Ishikawa (cell line): Measurements from ENCODE around the gene SETBP1.
A peak's percentile ranks its signal among the peaks of the same experiment; 100 is the strongest.

Experiments used
- CEBPB ChIP-seq: IDR thresholded peaks from 2 replicates; pipeline ENCODE4 v1.6.1; 2012
- CREB1 ChIP-seq: IDR thresholded peaks from 2 replicates; pipeline ENCODE4 v1.6.1; 2012; ENCODE audit warnings: low read depth
- EGR1 ChIP-seq: IDR thresholded peaks from 2 replicates; pipeline ENCODE4 v1.6.1; 2012
- EP300 ChIP-seq: IDR thresholded peaks from 2 replicates; pipeline ENCODE4 v1.6.1; 2012; ENCODE audit warnings: borderline replicate concordance
- FOXM1 ChIP-seq: IDR thresholded peaks from 2 replicates; pipeline ENCODE4 v1.6.1; 2012; ENCODE audit warnings: low read depth, borderline replicate concordance
- NFIC ChIP-seq: IDR thresholded peaks from 2 replicates; pipeline ENCODE4 v1.6.1; 2012
- RAD21 ChIP-seq: IDR thresholded peaks from 2 replicates; pipeline ENCODE4 v1.6.1; 2012; ENCODE audit warnings: low read depth
- REST ChIP-seq: IDR thresholded peaks from 2 replicates; pipeline ENCODE4 v1.6.1; 2012; ENCODE audit warnings: low read depth, mild to moderate bottlenecking
- TAF1 ChIP-seq: IDR thresholded peaks from 2 replicates; pipeline ENCODE4 v1.6.1; 2012; ENCODE audit warnings: low read depth, mild to moderate bottlenecking
- TCF12 ChIP-seq: IDR thresholded peaks from 2 replicates; pipeline ENCODE4 v1.6.1; 2012; ENCODE audit warnings: low read depth
- TEAD4 ChIP-seq: IDR thresholded peaks from 2 replicates; pipeline ENCODE4 v1.6.1; 2012
- USF1 ChIP-seq: IDR thresholded peaks from 2 replicates; pipeline ENCODE4 v1.6.1; 2012
- YY1 ChIP-seq: IDR thresholded peaks from 2 replicates; pipeline ENCODE4 v1.6.1; 2012; ENCODE audit warnings: low read depth
- ZBTB7A ChIP-seq: IDR thresholded peaks from 2 replicates; pipeline ENCODE4 v1.6.1; 2012; ENCODE audit warnings: low read depth
- TF ChIP-seq, protein P1 (sequence below): IDR thresholded peaks from 2 replicates; pipeline ENCODE4 v1.6.1; 2012

Gene SETBP1

DNA sequence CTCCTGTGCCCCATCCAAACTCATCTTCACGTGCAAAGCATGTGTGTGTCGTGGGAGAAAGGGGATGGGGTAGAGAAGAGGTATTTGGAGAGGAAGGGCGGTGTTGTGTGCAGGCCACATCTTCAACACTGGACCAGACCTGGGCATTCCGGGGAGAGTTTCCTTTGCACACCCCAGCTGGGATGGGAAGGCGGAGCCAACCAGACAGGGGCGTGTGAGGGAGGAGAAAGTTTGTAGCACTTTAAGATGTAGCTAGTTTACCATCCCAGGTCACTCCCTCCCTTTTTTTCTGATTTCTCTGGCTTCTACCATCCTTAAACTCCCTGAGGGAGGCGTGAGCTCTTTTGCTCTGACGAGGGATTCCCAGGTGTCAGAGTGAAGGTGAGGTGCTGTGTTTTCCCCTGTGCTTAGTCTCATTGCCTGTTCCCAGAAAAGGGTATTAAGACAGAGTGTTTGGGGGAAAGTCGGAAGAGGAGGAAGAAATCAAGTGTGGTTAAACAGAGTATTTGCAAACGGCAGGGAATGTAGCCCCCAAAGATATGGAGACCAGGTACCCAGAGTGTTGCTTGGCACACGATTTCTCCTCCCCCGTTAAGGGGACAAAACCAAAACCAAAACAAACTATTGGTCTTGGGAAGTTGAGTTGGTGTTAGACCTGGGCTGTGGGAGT is 1.6 kb downstream of the SETBP1 start:
- TF ChIP-seq CEBPB, result no peak

GRCh38 chr18:44682871-44683221 is 2.2 kb downstream of the SETBP1 start:
- TF ChIP-seq TEAD4, result no peak
- no peak for TF ChIP-seq NFIC
- TF ChIP-seq USF1, result no peak
- peak; percentile 19; the same call in 1 of the 2 replicates for TF ChIP-seq RAD21
- no peak for TF ChIP-seq CEBPB
- no peak for TF ChIP-seq EP300
- TF ChIP-seq REST, result no peak

DNA sequence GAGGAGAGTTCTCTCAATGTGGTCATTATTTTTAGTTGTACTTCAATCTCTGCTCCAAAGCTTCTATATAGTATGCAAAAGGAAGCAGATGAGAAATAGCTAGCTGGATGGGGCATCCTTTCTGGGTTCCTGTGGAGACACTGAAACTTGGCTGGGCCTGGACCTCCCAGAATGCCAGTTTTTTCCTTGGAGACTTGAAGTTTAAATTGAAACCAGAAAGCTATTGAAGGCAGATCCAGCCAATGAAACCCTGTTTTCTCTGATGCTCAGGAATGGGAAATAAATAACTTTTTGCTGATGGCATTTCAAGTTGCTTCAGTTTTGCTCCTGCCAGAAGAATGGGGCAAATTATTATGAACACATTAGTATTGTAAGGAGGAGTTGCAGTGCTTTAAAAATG is 2.9 kb downstream of the SETBP1 start:
- TF ChIP-seq TCF12 (no peak), EGR1 (no peak), RAD21 (no peak), CREB1 (no peak), USF1 (no peak), TEAD4 (no peak)

GRCh38 chr18:44685296-44685695 is 4.6 kb downstream of the SETBP1 start:
- TF ChIP-seq FOXM1 (no peak), EP300 (no peak), TEAD4 (no peak), ZBTB7A (no peak), CEBPB (no peak), YY1 (no peak), USF1 (no peak), TAF1 (no peak), NFIC (no peak), CREB1 (no peak), REST (no peak), EGR1 (no peak), TCF12 (no peak), RAD21 (no peak)
- TF ChIP-seq, protein P1, sequence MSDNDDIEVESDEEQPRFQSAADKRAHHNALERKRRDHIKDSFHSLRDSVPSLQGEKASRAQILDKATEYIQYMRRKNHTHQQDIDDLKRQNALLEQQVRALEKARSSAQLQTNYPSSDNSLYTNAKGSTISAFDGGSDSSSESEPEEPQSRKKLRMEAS, result no peak

DNA sequence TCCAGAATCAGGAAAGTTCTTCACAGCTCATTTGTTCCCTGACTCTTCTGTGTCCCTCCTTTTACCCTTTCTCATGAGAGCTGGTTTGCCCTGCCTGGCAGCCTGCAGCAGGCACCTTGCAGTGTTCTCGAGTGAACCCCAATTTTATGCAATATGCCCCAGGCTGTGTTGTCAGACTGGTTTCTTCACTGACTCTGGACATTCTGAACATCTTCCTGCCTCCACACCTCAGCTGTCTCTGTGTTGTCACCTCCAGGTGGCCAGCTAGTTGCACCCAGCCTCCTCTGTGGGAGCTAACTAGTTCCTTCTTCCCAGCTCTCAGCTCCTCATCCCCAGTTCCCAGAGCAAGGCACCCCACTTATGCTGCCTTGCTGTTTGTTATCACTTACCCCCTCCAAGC is 5.5 kb downstream of the SETBP1 start:
- TF ChIP-seq TEAD4 (no peak), EP300 (no peak), USF1 (no peak), REST (no peak), TAF1 (no peak), YY1 (no peak), FOXM1 (no peak), TCF12 (no peak), EGR1 (no peak), RAD21 (no peak), CEBPB (no peak), NFIC (no peak), CREB1 (no peak)
- TF ChIP-seq, protein P1, result no peak
